NCI-H128 (cell line): ENCODE measurements around the gene SERPIND1.
"Not testable (repeated sequence)": the region's sequence is repeated elsewhere in the genome, so short reads cannot be mapped to it uniquely, and the experiment has no call there.

Experiments
- DNase-seq: peaks from one replicate; lab custom pipeline; 2025; ENCODE audit not compliant: unreplicated experiment; lab: John Stamatoyannopoulos, UW

SERPIND1 gene

DNA sequence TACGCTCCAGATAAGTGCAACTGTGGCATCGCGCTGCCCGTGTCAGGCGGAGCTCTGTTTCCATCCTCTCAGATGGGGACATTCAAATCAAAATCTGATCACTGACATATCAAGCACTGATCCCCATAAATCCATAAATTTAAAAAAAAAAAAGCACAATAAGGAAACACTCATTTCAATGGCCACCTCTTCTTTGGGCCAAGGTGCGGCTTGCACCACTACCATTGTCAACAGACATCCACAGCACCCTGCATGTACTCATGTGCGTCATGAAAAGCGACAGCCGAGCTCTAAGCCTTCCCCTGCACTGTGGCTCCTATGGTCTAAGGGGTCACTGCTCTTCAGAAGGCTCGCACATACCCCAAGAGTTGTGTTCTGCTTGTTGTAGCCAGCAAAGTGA is 26.7 kb upstream of the SERPIND1 start:
- DNase-seq: no peak

DNA sequence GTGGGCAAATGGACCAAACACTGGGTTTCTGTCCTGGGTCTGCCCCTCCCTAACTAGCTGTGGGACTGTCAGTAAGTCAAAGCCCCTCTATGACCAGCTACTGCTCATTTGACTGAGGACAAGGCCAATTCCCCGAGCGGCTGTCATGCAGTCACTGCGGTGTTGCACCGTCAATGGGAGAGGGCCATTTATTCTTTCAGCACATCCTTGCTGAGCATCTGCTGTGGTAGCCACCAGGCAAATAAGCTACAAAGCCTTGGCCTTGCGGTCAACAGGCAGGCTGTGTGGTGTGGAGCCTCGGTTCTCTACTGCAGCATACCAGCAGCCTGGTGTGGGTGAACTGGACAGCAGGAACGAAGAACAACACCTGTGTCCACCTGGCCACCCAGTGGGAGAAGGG is 25.8 kb upstream of the SERPIND1 start:
- DNase-seq: no peak

DNA sequence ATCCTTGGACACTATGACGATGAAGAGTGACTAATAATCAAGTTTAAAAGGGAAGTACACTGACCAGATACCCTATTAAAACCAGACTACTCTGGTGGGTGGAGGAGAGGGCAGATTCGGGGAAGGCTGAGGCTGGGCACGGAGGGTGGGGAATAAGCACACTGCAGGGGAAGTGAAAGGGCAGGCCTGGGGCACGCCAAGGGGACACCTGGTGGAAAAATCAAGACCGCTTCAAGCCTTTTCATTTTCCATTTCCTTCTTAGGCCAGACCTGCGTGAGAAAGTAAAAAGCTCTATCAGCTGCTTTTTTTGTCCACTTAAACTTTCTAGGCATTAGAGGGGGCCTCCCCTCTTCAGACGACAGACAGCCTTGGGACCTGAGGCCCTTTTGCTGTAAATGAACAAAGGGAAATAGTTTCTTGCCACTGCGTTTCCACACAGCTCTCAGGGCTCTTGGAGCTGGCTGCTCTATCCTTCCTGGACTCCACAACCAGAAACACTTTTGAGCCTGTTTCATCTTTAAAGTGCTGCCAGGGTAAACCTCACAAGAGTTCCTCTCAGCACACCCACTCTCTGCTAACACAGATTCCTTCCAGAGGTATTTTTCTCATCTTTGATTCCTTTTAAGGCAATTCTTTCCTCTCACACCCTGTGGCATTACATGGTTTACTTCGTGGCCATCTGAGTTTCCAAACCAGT is 25.0 kb upstream of the SERPIND1 start:
- DNase-seq: no peak

DNA sequence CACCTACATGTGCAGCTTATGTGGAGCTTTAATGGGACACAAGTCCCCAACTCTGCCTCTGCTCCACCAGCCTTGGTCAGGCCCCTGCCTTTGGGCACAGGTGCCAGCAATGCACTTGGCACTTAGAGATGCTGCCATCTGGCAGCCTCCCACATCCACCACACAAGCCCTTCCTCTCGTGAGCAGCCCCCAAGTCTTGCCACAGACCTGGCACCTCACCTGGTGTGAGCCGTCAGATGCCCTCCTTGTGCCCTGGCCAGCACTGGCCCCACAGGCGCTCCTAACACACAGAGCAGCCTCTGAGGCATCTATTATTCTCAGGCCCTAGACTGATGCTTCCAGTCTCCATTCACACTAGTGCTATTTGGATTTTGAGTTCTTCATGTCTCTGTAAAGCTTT is 24.5 kb upstream of the SERPIND1 start:
- no peak for DNase-seq

DNA sequence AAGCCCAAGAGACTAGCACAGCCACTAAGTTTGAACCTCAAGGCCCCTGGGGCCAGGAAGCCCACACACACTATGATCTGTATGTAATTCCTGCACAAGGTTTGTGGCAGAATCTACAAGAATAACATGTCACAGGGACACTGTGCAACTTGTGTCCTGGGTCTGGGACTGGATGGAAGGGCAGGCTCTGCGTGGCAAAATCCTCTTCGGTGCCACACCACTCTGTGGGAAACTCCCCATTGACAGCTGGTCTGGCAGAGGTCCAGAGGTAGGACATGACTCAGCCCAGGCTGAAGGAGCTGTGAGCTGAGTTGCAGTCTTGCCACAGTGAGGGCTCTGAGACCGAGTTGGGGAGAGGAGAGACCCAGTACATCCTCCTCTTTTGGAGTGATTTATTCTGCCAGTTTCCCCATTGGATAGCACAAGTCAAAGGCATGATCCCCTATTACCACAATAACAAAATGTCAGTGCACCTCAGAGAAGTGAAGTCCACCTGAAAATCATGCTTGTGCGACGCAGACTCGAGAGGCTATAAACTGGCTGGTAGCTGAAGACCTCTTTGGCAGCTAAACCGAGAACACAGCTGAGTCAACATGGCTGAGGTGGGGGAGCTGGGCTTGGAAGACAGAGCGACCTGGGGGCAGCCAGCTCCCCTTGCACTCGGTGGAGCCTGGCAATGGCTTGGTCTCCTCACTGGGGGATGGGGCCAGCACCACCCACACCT is 23.3 kb upstream of the SERPIND1 start:
- DNase-seq: no peak

DNA sequence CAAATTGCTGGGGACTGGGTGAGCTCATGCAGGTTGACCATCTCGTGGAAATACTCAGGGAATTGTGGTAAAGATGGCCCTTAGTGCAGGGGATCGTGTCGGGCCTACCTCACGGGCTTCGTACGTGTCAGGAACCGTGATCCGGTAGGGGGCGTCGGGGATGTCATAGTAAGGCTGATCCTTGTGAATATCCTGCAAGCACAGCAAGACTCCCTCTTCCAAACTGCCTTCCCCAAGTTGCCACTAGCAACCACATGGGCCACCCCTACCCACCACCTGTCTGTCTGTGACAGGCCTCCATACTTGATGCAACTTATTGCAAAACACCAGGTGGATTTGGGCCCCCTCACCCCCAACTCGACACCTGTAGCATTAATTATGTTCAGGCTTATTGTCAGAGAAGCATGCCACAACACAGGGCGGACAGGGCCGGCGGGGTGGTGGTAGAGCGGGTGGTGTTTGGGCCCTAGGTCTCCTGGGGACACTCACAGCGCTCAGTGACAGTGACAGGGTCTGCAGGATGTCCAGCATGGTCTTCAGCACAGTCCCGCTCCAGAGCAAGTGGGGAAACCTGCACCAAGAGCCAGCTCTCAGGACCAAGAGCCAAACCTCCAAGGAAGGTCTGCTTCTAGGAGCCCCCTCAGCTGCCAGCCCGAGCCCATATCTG is 22.6 kb upstream of the SERPIND1 start:
- DNase-seq: no peak

DNA sequence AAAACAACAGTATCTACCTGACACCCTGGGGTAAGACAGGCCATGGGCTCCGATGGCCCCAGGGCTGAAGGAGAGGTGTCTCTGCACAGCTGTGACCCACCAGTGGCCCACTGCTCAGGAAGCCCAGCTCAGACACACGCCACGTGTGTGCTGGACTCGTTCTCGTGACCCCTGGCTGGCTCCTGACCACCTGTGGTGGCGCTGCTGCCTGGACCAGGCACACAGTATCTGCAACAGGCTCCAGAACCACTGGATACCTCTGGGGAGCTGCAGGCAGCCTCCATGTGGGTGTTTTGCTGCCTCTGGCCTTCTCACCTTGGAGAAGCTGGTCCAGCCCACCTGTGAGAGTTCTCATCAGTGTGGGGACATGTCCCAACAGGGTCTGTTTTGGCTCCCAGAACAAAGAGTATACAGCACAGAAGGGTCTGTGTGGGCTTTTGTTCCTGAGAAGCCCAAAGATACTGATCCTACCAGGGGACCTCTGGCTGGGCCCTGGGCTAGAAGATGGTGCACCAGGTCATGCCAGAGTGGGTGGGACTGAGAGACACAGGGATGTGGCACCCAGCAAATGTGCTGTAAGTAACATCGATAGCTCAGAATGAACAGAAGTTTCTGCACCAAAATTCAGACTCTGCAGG is 21.7 kb upstream of the SERPIND1 start:
- no peak for DNase-seq

DNA sequence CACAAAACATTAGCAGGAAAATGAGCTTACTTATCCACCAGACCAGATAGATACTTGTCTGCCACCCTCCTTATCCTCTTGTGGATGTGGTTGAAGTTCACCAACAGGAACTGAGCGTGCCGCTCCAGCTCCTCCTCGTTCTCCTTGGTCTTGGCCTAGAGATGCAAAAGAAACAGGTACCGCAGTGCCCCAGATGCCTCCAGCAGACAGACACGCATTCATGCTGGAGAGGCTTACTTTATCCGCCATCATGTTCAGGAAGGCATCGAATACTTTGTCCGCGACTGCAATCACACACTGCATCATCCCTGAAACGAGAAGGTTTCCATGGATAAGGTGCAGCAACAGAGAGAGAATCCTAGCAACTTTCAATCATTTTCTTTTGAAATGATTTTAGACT is 21.0 kb upstream of the SERPIND1 start:
- DNase-seq: no peak

DNA sequence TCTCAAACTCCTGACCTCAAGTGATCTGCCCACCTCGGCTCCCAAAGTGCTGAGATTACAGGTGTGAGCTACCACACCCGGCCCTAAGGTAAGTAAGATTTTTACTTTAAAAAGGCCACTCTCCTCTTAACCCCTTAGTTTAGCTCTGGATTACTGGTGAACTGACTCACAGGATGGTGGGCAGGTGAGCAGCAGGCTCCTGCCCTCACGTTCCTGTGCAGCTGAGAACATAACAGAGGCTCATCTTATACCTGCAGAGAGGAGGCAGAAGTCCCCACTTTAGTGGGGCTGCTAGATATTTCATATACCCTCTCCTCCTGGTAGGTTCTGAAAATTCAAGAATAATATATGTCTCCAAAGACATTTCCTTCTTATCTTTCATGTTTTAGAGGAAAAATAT is 17.1 kb upstream of the SERPIND1 start:
- DNase-seq: no peak

DNA sequence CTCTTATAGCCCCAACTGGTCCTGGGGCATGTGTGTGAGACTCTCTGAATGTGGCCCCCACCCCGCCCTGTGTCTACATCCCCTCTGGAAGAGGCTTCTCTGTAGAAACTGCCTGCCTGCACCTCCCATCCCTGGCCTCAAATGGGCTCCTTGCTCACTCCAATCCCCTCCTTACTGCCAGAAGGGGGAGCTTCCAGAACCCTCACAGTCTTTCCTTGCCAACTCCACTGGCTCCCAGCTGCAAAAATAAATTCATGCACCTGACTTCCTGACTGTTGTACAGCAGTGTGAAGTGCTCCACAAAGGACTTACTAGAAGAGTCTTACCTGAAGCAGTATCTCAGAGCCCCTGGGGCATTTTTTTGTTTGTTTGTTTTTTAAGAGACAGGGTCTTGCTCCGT is 15.2 kb upstream of the SERPIND1 start:
- no peak for DNase-seq

DNA sequence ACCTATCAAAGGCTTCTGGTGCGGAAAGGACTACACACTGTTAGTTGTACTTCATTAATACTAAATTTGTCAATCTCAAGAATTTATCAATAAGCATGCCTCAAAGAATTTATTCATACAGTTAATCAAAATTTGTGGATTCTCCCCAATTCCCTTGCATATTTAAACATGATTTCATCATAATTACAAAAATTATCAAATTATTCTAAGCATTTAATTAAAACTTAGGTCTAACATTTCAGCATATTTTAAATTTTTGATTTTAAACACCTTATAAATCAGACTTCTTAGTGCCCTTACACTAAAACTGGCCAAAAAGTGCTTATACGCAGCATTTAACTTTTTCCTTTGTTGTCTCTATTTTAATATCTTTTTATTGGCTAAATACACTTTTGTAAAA is 13.8 kb upstream of the SERPIND1 start:
- DNase-seq: no peak

DNA sequence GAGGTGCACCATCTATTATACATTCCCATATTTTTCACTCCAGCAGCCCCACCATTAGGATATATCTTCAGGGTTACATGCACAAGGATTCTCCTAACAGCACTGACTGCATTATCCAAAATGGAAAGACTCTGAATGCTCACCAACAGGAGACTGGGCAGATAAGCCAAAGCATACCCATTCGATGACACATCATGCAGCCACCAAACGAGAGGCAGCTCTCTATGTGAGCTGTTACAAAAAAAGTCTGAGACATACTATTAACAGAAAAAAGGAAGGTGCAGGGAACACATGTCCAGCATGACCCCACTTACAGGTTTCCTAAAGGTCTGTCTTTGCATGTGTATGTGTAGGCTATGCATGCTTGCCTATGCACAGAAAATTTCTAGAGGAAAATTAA is 12.4 kb upstream of the SERPIND1 start:
- DNase-seq: no peak

DNA sequence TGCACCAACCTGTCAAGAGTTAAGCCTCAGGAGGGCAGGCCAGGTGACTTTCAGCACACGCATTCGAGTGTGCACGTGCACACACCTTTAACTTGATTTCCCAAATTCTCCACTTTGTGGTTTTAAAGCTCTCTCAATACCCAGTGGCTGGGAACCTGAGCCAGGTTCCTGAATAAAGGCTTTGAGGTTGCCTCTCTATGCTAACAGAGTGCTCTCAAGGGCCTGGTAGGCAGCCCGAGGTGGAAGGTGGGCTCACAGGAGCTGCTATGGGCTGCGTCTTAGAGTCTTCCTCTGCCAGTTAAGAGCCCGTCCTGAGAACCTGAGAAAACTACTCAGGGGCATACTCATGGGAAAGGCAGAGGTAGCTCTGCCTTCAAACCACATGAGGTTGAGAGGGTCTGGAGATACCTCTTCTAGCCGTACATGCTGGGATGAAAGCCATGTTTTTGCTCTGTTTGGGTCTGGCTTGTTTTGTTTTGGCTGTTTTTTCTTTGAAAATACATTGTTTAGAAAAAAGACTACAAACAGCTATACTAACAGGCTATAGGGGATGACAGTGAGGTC is 11.6 kb upstream of the SERPIND1 start:
- no peak for DNase-seq

DNA sequence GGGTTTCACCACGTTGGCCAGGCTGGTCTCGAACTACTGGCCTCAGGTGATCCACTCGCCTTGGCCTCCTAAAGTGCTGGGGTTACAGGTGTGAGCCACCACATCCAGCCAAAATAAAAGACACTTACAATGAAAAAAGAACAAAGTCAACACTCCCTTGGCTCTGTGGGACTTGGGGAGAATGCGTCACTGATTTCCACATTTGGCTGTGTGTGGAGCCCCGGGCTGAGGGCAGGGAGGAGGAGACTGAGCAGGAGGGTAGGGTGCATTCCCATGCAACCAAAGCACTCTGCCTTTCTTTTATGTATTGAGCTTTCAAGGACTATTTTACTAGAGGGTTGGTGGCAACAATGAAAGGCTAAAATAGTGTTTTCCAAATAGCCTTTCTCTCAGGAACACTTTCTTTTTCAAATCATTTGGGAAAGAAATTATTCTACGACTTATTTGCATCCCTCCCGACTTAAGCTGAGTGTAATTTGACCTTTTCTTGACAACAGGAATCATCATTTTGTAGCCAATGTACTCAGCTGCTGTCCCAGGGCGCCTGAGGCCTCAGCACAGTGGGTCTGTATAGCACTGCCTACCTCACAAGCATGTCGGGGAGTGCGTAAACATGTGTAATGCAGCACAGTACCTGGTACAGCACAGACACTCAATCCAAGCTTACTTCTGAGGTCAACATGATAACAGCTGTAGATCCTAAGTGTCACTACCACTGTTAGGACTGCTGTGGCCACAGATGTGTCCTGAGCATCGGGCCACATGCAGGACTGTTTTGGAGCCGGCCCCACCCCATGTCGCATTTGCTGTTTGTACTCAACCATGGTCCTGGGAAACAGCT is 10.1 kb upstream of the SERPIND1 start:
- no peak for DNase-seq

DNA sequence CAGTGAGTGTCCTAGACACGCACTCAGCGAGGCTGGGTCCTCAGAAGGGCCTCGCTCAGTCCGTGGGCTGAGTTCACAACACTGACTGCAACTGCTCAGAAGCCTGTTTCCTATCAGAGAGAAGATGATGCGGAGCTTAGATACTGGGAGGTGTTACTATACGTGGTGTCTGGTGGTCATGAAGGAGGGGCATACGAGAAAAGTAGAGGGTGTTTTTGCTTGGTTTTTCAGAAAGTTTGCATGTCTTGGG is 9.5 kb upstream of the SERPIND1 start:
- DNase-seq: no peak

DNA sequence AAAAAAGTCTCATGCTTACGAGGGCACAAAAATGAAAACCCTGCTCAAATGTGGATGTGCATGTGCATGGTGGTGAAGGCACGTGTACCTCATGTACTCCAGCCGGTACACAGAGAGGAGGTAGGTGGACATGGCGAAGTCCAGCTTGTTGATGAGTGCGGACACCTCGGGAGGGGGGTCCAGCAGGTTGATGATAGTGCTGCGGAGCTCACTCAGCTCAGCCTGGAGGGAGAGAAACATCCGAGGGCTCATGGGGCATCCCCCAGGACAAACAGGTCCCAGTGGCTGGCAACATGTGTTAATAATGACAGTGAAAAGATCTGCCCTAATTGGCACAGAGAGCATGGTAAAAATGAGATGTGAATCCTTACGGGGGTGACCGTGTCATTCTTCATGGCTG is 9.2 kb upstream of the SERPIND1 start:
- no peak for DNase-seq

DNA sequence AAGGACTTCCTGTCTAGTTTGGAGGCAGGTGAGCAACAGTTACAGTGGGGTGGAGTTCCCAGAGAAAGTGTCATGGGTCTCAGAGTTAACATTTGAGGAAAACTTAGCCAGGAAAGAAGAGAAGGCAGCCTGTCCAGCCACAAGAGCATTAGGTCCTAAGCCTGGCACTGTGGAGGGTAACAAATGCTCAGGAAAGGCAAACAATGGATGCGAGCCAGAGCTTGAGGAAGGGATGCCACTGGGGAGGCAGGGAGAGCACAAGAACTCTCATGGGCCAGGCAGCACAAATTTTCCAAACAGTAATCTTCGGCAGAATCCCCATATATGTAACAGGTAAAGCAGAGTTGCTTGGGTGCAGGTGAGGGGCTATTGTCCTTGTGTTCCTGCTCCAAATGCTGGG is 8.0 kb upstream of the SERPIND1 start:
- no peak for DNase-seq

DNA sequence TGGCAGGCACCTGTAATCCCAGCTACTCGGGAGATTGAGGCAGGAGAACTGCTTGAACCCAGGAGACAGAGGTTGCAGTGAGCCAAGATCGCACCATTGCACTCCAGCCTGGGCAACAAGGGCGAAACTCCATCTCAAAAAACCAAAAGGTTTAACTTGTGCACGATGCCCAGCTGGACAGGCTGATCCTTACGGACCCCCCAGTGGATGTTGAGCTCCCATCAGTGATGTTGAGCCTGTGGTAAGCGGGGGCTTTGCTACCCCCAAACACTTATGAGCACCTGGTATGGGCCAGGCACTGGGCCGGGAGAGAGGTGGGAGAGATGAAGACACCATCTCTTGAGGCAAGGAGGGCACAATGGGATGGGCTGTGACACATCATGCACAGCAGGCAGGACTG is 7.4 kb upstream of the SERPIND1 start:
- DNase-seq: no peak

DNA sequence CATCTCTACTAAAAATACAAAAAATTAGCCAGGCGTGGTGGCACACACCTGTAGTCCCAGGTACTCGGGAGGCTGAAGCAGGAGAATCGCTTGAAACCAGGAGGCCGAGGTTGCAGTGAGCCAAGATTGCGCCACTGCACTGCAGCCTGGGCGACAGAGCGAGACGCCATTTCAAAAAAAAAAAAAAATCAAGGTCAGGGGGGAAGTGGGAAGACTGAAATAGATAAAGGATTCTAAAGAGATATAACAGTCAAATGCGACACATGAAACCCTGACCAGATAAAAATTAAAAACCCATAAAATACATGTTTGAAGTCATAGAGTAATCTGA is 4.5 kb upstream of the SERPIND1 start:
- DNase-seq: not testable (repeated sequence)

DNA sequence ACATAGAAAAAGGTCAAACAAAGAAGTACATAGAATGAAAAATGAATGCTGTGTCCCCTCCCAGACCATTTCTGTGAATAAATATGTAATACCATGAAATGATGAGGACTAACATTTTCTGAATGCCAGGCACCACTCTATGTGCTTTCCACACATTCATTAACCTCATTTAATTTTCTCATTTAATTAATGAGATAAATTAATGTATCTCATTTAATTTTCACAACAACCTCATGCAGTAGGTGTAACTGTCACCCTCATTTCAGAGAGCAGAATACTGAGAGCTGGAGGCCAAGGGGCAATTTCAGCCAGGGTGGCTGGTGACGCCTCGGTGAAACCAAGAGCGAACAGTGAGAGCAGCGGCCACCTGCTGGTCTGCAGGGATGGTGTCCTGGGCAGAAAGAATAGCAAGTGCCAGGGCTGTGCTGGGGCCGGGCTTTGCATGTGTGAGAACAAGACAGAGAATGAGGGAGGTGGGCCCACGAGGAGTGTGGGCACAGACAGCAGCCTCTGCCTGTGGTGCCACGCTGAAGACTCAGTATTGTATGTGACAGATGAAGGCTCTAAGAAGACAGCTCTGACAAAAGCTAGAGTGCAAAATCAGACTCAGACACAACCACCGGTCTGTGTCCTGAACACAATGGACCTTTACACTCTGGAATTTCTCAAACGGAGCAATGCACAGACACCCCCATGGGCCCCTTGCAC is 1.8 kb upstream of the SERPIND1 start:
- no peak for DNase-seq

DNA sequence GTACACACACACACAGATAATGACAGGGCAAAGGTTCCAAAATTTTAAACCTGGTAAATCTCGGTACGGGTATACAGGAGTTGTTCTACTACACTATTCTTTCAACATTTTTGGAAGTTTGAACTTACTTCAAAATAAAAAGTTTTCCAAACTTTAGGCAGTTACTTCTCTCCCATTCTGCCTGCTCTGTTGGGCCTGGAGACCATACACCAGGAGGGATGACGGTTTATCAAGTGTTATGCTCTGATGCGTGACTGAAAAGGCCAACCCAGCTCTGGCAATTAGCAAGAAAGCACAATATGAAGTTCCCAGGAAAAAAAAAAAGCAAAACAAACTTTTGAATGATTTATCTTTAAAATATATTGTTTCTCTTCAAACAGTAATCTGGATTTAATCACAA is 969 bp downstream of the SERPIND1 start:
- no peak for DNase-seq
